Measurements from ENCODE around the gene PIK3AP1.

DNA sequence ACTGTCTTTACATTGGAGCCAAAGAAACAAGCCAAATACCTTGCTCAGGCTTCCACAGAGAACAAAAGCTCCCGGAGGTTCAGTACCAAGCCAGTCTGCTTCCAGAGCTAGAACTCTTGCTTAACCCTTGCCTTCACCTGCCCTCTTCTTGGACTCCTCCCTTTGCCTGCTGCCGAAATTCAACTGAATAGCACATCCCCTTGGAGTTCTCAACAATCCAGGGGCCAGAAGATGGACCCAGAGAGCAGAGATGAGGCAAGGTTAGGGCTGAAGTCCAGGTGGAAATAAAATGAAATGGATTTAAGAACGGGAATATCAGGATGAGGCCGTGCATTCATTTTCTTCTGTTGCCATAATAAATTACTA, 876 bp upstream of the PIK3AP1 start:
- TF ChIP-seq, protein P1, sequence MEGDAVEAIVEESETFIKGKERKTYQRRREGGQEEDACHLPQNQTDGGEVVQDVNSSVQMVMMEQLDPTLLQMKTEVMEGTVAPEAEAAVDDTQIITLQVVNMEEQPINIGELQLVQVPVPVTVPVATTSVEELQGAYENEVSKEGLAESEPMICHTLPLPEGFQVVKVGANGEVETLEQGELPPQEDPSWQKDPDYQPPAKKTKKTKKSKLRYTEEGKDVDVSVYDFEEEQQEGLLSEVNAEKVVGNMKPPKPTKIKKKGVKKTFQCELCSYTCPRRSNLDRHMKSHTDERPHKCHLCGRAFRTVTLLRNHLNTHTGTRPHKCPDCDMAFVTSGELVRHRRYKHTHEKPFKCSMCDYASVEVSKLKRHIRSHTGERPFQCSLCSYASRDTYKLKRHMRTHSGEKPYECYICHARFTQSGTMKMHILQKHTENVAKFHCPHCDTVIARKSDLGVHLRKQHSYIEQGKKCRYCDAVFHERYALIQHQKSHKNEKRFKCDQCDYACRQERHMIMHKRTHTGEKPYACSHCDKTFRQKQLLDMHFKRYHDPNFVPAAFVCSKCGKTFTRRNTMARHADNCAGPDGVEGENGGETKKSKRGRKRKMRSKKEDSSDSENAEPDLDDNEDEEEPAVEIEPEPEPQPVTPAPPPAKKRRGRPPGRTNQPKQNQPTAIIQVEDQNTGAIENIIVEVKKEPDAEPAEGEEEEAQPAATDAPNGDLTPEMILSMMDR (IDR thresholded peaks at IDR 0.05), result no peak
- TF ChIP-seq POLR2A (IDR thresholded peaks at IDR 0.05), result no peak

All from upper lobe of left lung (tissue), 4 donors.